ENCODE results near the gene GLRX5. TPM values are rescaled to one million over a fixed set of nuclear protein-coding genes. Genes with fewer than 3 reads are reported as not detected.
A peak's percentile ranks its signal among the peaks of the same experiment; 100 is the strongest.
"Not testable (repeated sequence)": the region's sequence is repeated elsewhere in the genome, so short reads cannot be mapped to it uniquely, and the experiment has no call there.

GLRX5 gene
- total RNA-seq, 2 experiments from 2014 or later, result 30.4 to 34.5 TPM

DNA sequence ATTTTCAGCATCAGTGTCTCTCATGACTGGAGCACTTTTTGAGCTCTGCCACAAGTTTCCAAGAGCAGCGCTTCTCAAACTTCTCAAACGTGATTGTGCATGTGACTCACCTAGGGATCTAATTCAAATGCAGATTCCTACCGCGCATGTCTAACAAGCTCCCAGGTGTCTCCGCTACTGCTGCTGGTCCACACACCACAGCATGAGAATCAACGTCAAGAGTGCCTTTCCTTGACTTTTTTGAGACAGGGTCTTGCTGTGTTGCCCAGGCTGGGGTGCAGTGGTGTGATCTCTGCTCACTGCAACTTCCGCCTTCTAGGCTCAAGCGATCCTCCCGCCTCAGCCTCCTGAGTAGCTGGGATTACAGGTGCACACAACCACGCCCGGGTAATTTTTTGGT lies 22.4 kb downstream of the GLRX5 start:
- CTCF ChIA-PET, result interaction anchor here (1.2 to 1.6 kb wide), 2 partner anchors 10 to 115 kb away, joined by 3 read pairs; no protein-coding TSS in a partner anchor
- no peaks in the 10 kb centered on the region for H3K9me3 Mint-ChIP-seq
- no peaks in the 10 kb centered on the region for H3K36me3 Mint-ChIP-seq (ENCODE audit: low read depth)
- H3K4me3 Mint-ChIP-seq, result no peak overlapping the region
- POLR2A ChIA-PET, result no interaction called here
- no peak overlapping the region for H3K27ac Mint-ChIP-seq
- peaks cover 5% of the 10 kb centered on the region for H3K27me3 Mint-ChIP-seq
- DNase-seq, result no peak
- H3K4me1 Mint-ChIP-seq, result peaks cover 2% of the 10 kb centered on the region

DNA sequence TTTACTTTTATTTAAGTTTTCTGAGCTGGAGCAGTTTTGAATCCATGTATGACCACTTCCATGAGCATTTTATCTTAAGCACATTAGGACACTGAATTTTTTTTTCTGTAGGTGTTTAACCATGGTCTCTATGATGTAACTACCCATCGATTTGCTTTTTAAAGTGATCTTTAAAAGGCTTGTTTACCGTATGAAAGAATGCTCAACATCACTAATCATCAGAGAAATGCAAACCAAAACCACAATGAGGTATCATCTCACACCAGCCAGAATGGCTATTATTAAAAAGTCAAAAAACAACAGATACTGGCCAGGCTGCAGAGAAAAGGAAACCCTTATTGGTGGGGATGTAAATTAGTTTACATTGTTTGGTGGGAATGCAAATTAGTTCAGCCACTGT lies 23.0 kb downstream of the GLRX5 start:
- no peak overlapping the region for H3K27ac Mint-ChIP-seq
- H3K9me3 Mint-ChIP-seq, result no peaks in the 10 kb centered on the region
- H3K4me3 Mint-ChIP-seq, result no peak overlapping the region
- H3K27me3 Mint-ChIP-seq, result peaks cover 5% of the 10 kb centered on the region
- peaks cover 2% of the 10 kb centered on the region for H3K4me1 Mint-ChIP-seq
- ChIA-PET POLR2A (no interaction called here), CTCF (interaction anchor here (1.2 to 1.6 kb wide), 2 partner anchors 10 to 115 kb away, joined by 3 read pairs; no protein-coding TSS in a partner anchor)
- H3K36me3 Mint-ChIP-seq (ENCODE audit: low read depth), result no peaks in the 10 kb centered on the region
- DNase-seq, result no peak

- ChIA-PET CTCF (interaction anchor here (1.1 to 1.7 kb wide), 5 partner anchors 11 to 434 kb away, joined by 3 to 10 read pairs (median 6); no protein-coding TSS in a partner anchor), POLR2A (interaction anchor here (0.7 kb wide), 1 partner anchor 151 kb away, joined by 4 read pairs; no protein-coding TSS in a partner anchor)
- no peak overlapping the region for H3K27ac Mint-ChIP-seq
- peaks cover 2% of the 10 kb centered on the region for H3K4me1 Mint-ChIP-seq
- no peak overlapping the region for H3K4me3 Mint-ChIP-seq
- H3K9me3 Mint-ChIP-seq, result no peaks in the 10 kb centered on the region
- H3K27me3 Mint-ChIP-seq, result peaks cover 5% of the 10 kb centered on the region
- no peak for DNase-seq
- H3K36me3 Mint-ChIP-seq (ENCODE audit: low read depth), result no peaks in the 10 kb centered on the region
These were observed 24.4 kb downstream of the GLRX5 start for GRCh38 chr14:95559203-95559602.

DNA sequence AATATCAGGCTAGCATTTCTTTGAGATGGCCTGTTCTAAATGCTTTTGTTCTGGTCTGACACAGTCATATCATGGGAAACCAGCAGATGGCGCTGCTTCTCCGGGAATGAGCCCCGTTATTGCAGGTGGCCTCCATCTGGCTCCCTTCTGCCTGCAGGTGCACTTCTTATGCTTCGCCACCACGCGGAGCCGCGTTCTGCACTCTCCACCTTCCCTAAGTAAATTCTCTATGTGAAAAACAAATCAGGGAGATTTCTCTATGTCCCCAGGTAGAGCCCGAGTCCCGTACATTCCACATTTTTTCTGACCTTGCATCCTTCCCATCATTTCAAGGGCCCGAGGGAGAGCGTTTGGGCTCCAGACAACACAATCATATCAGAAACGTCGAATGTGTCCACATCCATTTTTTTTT lies 26.2 kb downstream of the GLRX5 start:
- H3K27ac Mint-ChIP-seq, result no peak overlapping the region
- peaks cover 5% of the 10 kb centered on the region for H3K27me3 Mint-ChIP-seq
- DNase-seq, result peak; percentile 86
- ChIA-PET POLR2A (interaction anchor here (1.2 kb wide), 1 partner anchor 22 kb away, joined by 3 read pairs; no protein-coding TSS in a partner anchor), CTCF (interaction anchor here (1.1 to 2.5 kb wide), 2 partner anchors 122 to 213 kb away, joined by 3 to 10 read pairs; no protein-coding TSS in a partner anchor)
- H3K4me3 Mint-ChIP-seq, result no peak overlapping the region
- H3K9me3 Mint-ChIP-seq, result no peaks in the 10 kb centered on the region
- H3K36me3 Mint-ChIP-seq (ENCODE audit: low read depth), result no peaks in the 10 kb centered on the region
- peaks cover 2% of the 10 kb centered on the region for H3K4me1 Mint-ChIP-seq

- no peak for DNase-seq
- Mint-ChIP-seq H3K4me3 (no peak overlapping the region), H3K27me3 (peaks cover 5% of the 10 kb centered on the region), H3K9me3 (no peaks in the 10 kb centered on the region), H3K27ac (no peak overlapping the region), H3K36me3 (ENCODE audit: low read depth) (no peaks in the 10 kb centered on the region), H3K4me1 (peaks cover 2% of the 10 kb centered on the region)
- ChIA-PET POLR2A (no interaction called here), CTCF (interaction anchor here (0.9 to 2.5 kb wide), 4 partner anchors 117 to 423 kb away, joined by 3 to 10 read pairs (median 4); no protein-coding TSS in a partner anchor)
These were observed 28.2 kb downstream of the GLRX5 start for GRCh38 chr14:95562892-95563685.

- DNase-seq, result no peak
- Mint-ChIP-seq H3K36me3 (ENCODE audit: low read depth) (no peaks in the 10 kb centered on the region), H3K9me3 (no peaks in the 10 kb centered on the region), H3K4me3 (no peak overlapping the region), H3K27ac (no peak overlapping the region), H3K4me1 (peaks cover 2% of the 10 kb centered on the region), H3K27me3 (peaks cover 9% of the 10 kb centered on the region)
- POLR2A ChIA-PET, result no interaction called here
- CTCF ChIA-PET, result interaction anchor here (0.9 to 1.0 kb wide), 2 partner anchors 116 to 422 kb away, joined by 4 read pairs; no protein-coding TSS in a partner anchor
These were observed 29.2 kb downstream of the GLRX5 start for GRCh38 chr14:95564060-95564459.

GRCh38 chr14:95569440-95569839 lies 34.6 kb downstream of the GLRX5 start:
- no peaks in the 10 kb centered on the region for H3K4me1 Mint-ChIP-seq
- H3K36me3 Mint-ChIP-seq (ENCODE audit: low read depth), result no peaks in the 10 kb centered on the region
- H3K27ac Mint-ChIP-seq, result no peak overlapping the region
- CTCF ChIA-PET, result no interaction called here
- peaks cover 4% of the 10 kb centered on the region for H3K27me3 Mint-ChIP-seq
- DNase-seq, result no peak
- no peaks in the 10 kb centered on the region for H3K9me3 Mint-ChIP-seq
- no peak overlapping the region for H3K4me3 Mint-ChIP-seq
- POLR2A ChIA-PET, result no interaction called here

DNA sequence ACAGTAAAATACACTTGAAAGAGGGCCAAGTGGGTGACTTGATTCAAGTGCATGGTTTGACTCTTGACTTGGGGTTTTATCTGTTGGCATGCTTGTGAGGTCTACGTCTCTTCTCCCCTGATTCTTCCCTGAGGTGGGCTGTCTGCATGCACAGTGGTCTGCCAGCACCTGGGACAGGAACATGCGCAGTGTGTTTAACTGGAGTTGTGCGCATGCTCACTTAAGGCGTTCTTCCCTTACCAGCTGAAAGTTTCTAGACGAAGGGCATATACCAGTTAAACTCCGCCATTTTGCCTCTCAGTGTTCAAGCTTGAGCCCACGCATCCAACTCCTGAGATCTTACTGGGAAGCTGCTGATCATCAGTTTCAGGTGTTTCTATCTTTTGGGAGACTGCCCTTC lies 38.5 kb downstream of the GLRX5 start:
- no peak overlapping the region for H3K27ac Mint-ChIP-seq
- H3K36me3 Mint-ChIP-seq (ENCODE audit: low read depth), result no peaks in the 10 kb centered on the region
- POLR2A ChIA-PET, result no interaction called here
- H3K4me3 Mint-ChIP-seq, result no peak overlapping the region
- CTCF ChIA-PET, result no interaction called here
- no peaks in the 10 kb centered on the region for H3K4me1 Mint-ChIP-seq
- peaks cover 14% of the 10 kb centered on the region for H3K27me3 Mint-ChIP-seq
- no peaks in the 10 kb centered on the region for H3K9me3 Mint-ChIP-seq
- DNase-seq, result no peak

- Mint-ChIP-seq H3K4me3 (no peak overlapping the region), H3K27ac (no peak overlapping the region), H3K27me3 (peaks cover 10% of the 10 kb centered on the region), H3K4me1 (no peaks in the 10 kb centered on the region), H3K9me3 (no peaks in the 10 kb centered on the region), H3K36me3 (ENCODE audit: low read depth) (no peaks in the 10 kb centered on the region)
- ChIA-PET POLR2A (no interaction called here), CTCF (no interaction called here)
- DNase-seq, result no peak
These were observed 41.1 kb downstream of the GLRX5 start for GRCh38 chr14:95575840-95576473.

GRCh38 chr14:95577067-95577800 lies 42.4 kb downstream of the GLRX5 start:
- Mint-ChIP-seq H3K9me3 (no peaks in the 10 kb centered on the region), H3K36me3 (ENCODE audit: low read depth) (no peaks in the 10 kb centered on the region), H3K4me3 (no peak overlapping the region), H3K27me3 (peaks cover 10% of the 10 kb centered on the region), H3K27ac (no peak overlapping the region), H3K4me1 (no peaks in the 10 kb centered on the region)
- ChIA-PET CTCF (no interaction called here), POLR2A (no interaction called here)
- DNase-seq, result no peak

DNA sequence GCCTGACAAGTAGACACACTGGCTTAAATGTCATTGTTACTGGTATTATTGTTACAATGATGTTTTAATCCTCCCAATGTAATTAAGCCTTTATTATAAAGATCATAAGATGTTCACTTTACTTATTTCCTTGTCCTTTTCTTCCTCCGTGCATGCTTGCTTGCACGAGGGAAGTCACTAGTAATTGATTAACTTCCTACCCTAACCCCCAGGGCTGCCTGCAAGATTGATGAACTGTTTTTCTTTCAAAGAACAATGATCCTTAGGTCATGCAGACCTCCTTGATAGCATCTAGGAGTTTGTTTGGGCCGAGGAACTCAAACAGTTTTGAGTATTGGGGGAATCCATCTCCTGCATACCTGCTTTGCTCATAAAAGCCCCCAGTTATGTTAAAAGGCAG lies 43.0 kb downstream of the GLRX5 start:
- Mint-ChIP-seq H3K9me3 (peaks cover under 1% of the 10 kb centered on the region), H3K27ac (no peak overlapping the region), H3K36me3 (ENCODE audit: low read depth) (no peaks in the 10 kb centered on the region), H3K4me1 (no peaks in the 10 kb centered on the region), H3K4me3 (no peak overlapping the region), H3K27me3 (peaks cover 10% of the 10 kb centered on the region)
- no peak for DNase-seq
- POLR2A ChIA-PET, result no interaction called here
- CTCF ChIA-PET, result no interaction called here

GRCh38 chr14:95583836-95584617 lies 49.2 kb downstream of the GLRX5 start:
- DNase-seq; H3K27ac Mint-ChIP-seq; CTCF ChIA-PET; H3K4me1 Mint-ChIP-seq; H3K36me3 Mint-ChIP-seq (ENCODE audit: low read depth); POLR2A ChIA-PET; H3K27me3 Mint-ChIP-seq; H3K4me3 Mint-ChIP-seq: not testable (repeated sequence)
- H3K9me3 Mint-ChIP-seq, result peaks cover 11% of the 10 kb centered on the region

Data from activated CD4-positive, alpha-beta memory T cell treated with anti-CD3 and anti-CD28 coated beads, Interleukin-2, amount 10 ng/mL, durations not matched to agents 7 days and 5 days (primary cell).